Ureter (tissue), 1 donor: ENCODE data around the gene NSUN3. TPM values are rescaled to one million over a fixed set of nuclear protein-coding genes. Genes with fewer than 3 reads are reported as not detected.
"Not testable (repeated sequence)": the region's sequence is repeated elsewhere in the genome, so short reads cannot be mapped to it uniquely, and the experiment has no call there.

Source experiments
- DNase-seq: peaks from one replicate; pipeline ENCODE4 v3.0.0-alpha.2; 2020; ENCODE audit warnings: low spot score
- total RNA-seq: library from RNA; stranded (reverse); gene quantifications from one replicate; pipeline ENCODE4 v1.2.4, GENCODE V29; 2023
- donor health status: DM: yes; HTN: yes; CAD: no.

NSUN3 gene
- total RNA-seq, 1 donor from 2014 or later = 22.7 TPM

GRCh38 chr3:94069194-94069813 is 6.4 kb downstream of the NSUN3 start:
- no peak for DNase-seq

- DNase-seq = no peak
These were observed 7.6 kb downstream of the NSUN3 start for GRCh38 chr3:94070341-94070911.

DNA sequence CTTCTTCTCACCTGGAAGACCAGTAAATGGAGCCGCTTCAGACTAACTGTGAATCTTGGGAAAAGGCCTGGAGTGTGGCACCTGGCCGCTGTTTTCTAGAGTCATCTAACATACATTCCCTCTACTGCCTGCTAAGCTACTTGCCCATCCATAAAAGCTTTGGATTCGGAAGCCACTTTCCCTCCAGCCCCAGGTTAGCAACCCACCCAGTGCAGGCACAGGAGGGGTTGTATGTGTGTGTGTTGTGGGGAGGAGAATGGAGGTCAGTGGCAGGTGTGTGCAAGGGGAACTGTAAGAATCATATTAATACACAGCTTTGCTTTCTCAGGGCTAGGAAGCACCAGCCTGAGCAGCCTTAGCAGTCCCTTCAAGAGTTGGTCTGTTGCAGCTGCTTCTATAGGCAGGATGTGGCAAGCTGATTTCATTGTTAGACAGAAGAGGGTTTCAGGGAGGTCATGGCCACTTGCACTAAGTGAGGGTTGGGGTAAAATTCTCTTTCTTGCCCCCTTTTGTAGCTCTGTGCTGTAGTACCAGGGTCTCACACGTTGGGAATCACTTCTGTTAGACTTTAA is 8.9 kb downstream of the NSUN3 start:
- DNase-seq = no peak

GRCh38 chr3:94076055-94076454 is 13.2 kb downstream of the NSUN3 start:
- no peak for DNase-seq

DNA sequence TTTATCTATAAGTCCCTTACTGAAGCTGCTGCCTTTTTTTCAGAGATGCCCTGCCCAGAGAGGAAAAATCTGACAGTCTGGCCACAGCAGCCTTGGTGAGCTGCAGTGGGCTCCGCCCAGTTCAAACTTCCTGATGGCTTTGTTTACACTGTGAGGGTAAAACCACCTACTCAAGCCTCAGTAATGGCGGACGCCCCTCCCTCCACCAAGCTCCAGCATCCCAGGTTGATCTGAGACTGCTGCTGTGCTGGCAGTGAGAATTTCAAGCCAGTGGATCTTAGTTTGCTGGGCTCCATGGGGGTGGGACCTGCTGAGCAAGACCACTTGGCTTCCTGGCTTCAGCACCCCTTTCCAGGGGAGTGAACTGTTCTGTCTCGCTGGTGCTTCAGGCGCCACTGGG is 17.7 kb downstream of the NSUN3 start:
- not testable (repeated sequence) for DNase-seq

- no peak for DNase-seq
These were observed 19.0 kb downstream of the NSUN3 start for GRCh38 chr3:94081884-94082283.

DNA sequence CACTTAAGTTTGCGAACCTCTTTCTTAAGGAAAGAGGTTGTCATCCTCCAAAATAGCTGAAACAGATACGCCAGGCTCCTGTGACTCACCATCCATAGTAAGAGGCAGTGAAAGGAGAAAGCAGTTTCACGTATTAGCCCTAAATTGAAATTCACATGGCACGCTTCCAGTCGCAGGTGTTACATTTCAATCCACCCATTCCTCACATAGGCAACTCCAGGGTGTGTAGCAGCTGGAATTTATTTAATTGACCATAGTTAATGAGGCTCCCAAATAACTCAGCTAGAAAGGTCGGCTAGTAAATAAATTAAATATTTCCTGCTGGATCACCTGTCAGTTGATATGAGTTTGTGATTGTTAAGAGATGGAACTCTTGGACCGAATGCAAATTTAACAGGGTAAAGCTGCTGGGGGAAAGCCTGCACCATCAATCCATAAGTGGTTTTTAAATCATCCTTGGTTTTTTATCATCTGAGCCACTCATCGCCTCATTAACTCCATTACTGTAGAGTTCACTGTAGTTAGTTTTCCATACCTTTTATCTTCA is 19.6 kb downstream of the NSUN3 start:
- DNase-seq = no peak

GRCh38 chr3:94083261-94083660 is 20.4 kb downstream of the NSUN3 start:
- no peak for DNase-seq

DNA sequence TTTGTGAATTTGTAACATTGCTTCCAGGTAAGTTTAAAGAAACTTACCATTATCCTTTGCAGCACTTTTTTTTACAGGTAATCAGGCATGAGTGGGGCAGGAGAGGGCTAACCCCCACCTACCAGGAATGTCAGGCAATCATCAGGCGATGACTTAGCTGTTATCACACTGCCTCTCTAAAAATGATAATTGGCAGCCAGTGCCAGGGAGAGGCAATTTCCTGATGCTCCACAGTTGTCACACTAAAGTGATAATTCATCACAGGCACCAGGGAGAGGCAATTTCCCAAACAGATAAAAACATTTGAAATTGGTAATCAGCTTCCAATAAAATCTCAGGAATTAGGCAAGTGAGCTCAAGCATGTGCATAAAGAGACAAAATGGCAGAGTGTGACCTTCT is 26.3 kb downstream of the NSUN3 start:
- DNase-seq = no peak

DNA sequence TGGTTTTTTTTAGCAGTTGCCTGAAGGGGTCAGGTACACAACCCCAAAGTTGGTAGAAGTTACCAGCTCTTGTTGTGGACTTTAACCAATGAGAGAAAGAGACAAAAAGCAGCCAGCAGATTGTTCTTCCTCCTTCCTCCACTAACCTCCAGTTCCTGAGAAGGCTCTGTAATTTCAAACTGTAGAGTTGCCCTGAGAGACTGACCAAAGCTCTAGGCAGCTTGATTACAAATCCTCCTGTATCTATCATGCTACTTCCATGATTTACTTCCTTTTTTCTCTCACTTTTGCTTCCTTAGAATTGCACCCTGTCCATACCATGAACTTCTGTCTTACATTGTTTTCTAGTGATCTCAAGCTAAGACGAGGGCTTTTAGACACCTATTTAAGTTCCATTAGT is 29.2 kb downstream of the NSUN3 start:
- no peak for DNase-seq

GRCh38 chr3:94093151-94093550 is 30.3 kb downstream of the NSUN3 start:
- DNase-seq = no peak

DNA sequence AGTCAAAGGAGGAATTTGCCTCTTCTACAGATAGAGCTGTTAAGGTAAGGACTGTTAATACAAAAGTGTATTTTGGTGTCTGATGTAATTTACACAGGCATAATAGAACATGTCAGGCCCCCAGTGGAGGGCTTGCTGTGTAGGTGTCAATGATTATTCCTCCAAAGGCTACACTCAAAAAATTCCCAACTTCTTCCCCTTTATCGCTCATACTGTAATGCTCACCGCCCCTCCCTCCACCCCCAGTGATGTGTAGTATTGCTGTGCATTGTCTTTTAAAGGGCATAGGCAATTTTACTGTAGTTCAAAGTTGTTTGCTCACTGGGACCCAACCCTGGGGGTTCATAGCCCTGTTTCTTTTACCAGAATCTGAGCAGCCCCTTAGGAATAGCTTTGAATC is 32.2 kb downstream of the NSUN3 start:
- DNase-seq = no peak

- no peak for DNase-seq
These were observed 35.6 kb downstream of the NSUN3 start for GRCh38 chr3:94098452-94098851.

DNA sequence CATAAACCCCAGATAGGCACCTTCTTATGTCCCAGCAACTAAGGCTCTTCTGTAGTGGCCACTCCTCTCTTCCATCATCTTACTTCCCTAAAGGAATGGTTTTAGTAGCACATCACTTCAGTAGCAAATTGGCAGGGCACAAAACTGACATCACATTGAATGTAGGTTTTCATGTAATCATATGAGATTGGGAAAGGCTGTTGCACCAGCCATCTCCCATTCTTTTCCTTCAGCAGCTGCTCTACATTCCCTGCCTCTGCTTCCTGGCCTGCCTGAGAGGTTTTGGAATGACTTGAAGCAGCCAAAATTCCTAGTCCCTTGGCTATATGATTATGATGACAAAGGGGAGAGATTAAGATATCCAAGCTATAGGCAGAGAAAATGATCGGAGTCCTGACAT is 36.5 kb downstream of the NSUN3 start:
- DNase-seq = no peak

DNA sequence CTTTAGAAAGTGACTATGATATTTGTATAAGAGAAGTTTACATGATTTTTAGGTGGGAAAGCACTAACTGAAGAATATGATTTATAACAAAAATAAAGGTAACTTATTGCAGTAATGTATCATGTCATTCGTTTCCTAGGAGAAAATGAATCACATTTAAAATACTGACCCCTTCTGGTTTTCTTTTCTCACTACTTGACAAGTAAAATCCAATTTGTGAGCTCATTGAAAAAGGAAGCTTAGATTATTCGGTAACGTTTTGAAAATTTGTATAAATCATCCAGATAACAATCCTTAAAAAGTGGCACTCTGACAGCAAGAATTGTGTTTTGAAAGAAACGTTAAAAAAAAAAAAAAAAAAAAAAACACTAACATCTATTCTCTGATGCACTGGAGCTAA is 39.0 kb downstream of the NSUN3 start:
- no peak for DNase-seq

DNA sequence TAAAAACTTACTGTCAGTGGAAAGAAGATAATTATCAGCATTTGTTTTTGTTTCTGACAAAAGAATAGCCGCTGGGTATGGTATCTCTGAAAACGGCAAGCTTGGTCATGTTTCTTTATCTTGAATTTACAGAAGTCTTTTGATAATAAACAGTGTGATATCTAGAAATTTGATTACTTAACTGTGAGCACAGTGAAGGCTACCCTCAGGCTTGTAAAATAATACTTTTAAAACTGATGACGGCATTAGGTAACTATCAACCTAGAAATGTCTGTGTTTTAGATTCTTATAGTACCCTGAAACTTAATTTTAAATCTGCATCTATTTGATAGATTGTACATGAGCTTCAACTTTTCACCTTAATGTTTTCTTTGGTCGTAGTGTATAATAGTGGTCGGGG is 43.4 kb downstream of the NSUN3 start:
- DNase-seq = no peak

- not testable (repeated sequence) for DNase-seq
These were observed 47.4 kb downstream of the NSUN3 start for GRCh38 chr3:94110232-94110631.

DNA sequence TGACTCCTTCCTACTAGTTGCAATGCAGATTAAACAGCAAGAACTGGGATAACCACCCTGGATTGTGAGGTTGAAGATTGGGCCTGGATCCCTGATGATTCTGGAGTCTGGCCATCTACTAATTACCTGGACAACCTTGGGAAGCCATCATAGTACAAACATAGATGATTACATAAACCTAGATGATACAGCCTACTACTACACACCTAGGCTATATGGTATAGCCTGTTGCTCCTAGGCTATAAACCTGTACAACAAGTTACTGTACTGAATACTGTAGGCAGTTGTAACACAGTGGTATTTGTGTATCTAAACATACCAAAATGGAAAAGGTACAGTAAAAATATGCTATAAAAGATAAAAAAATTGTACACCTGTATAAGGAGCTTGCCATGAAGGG is 48.0 kb downstream of the NSUN3 start:
- no peak for DNase-seq

GRCh38 chr3:94114666-94115065 is 51.8 kb downstream of the NSUN3 start:
- DNase-seq = no peak

GRCh38 chr3:94115482-94115881 is 52.6 kb downstream of the NSUN3 start:
- DNase-seq = no peak

DNA sequence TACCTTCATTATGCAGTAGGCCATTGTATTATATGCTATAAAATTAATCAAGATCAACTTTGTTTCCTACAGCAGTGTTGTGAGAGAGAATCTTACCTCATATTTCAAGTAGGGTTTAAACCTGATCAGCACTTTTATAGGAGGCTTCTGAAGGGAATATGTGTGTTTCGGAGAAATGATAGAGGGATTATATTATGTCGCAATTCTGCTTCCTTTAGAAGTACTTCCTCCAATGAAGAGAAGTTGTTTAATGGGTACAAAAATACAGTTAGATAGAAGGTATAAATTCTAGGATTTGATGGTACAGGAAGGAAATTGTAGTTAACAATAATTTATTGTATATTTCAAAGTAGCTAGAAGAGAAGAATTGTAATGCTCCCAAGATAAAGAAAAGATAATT is 54.9 kb downstream of the NSUN3 start:
- DNase-seq = no peak

DNA sequence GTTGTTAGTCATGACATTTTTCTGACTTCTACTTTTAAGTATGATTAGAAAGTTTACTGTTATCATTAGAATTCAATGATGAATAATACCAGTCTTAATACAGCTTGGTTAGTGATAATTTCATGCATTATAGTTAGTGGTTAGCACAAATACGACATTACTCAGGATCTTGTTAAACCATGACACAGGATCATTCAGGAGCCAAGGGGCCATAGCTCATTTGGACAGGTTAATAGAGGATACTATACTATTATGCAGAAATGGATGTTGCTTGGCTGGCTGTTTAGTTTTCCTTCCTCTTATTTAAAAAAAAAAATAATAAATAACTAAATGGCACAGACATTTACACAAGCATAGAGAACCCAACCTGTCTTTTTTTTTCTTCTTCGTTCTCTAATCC is 55.5 kb downstream of the NSUN3 start:
- no peak for DNase-seq

- DNase-seq = no peak
These were observed 58.3 kb downstream of the NSUN3 start for GRCh38 chr3:94121161-94121560.
